Left renal pelvis (tissue), 4 donors: Measurements from ENCODE around the gene CYP2F1. TPM values are rescaled to one million over a fixed set of nuclear protein-coding genes. Genes with fewer than 3 reads are reported as not detected.

Experiments used
- DNase-seq, 4 donors: peaks; one replicate each; pipeline ENCODE4 v3.0.0-alpha.2; 2013; ENCODE audit warnings: low read depth in 4 of 4, low spot score in 3 of 4
- polyA plus RNA-seq, 4 donors: library from polyadenylated mRNA; unstranded; fragments of 120-200 nt; gene quantifications; one replicate each; pipeline ENCODE4 v1.2.1, GENCODE V29; 2013; ENCODE audit not compliant: insufficient read length in 4 of 4

The CYP2F1 gene
- polyA plus RNA-seq, 4 donors, result 0.38 TPM; not detected in 3

DNA sequence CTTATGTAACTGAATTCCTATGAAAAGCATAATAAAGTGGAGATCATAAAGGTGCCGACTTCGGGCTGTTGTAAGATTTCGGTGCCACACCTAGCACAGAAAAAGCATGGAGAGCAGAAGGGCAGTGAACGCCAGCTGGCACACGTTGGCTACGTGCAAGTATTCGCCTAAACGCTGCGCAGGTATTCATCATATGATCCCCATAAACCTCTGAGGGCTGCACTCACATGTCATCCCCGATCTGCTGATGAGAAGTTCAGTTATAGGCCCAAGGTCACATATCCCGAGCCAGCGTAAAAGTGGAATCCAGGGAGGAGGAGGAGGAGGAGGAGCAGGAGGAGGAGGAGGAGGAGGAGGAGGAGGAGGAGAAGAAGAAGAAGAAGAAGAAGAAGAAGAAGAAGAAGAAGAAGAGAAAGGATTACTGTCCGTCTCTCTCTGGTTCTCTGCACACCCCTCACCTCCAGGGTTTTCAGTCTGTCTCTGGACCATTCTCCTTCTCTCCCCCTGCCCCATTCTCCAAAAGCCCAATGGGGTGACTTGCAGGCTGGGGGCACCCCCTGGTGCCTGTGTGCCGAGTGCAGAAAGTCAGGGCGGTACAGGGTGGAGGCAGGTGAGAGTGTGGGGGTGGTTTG is 60.2 kb downstream of the CYP2F1 start:
- no peak for DNase-seq

DNA sequence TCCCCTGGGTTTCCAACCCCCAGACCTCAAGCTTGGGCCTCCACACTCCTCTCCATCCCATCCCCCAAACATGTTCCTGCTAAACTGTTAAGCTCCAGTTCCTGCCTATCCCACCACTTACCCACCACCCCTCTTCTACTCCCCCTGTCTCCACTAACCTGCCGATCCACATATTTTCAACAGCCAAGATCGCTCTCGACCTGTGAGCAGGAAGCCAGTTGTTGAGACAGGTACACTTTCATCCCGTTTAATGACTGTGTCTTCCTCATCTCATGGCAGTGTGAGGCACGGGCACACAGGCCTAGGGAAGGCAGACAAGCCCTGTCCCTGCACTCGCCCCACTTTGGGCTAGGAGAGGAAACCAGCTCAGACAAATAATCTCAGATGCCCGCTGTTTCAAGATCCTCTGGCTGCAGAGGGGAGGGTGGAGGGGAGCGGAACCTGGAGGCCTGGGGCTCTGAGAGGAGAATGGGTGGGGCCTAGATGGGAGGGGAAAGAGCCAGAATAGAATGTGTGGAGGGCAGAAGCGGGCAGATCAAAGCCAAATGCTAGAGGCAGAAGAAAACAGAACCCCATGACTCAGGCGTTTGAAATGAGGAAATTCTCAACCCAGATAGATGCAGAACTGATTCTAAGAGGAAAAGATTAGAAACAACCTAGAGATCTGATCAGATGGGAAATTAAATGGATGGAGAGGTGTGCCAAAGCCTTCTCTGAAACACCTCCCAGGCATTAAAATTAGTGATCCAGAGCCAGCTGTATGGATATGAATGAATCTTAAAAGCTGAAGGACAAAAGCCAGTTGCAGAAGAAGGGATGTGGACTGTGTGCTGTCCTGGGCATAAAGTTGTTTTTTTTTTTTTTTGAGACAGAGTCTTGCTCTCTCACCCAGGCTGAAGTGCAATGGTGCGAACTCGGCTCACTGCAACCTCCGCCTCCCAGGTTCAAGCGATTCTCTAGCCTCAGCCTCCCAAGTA is 61.9 kb downstream of the CYP2F1 start:
- DNase-seq, result no peak

Other genes starting within 250 kb of the CYP2F1 start
- gene CYP2A7, start 232.2 kb upstream of the CYP2F1 start, polyA plus RNA-seq, result under 1 TPM in 1 of 4 donors, not detected in 3; 0.87 TPM
- 1 to 10 TPM in 3 of 4 donors, not detected in 1; 2.1 to 3.5 (median 2.8) TPM for gene CYP2B6, start 123.2 kb upstream of the CYP2F1 start, polyA plus RNA-seq
- not detected for gene CYP2A13, start 26.0 kb upstream of the CYP2F1 start, polyA plus RNA-seq
- under 1 TPM; 0.25 to 0.76 (median 0.46) TPM for gene CYP2S1, start 78.8 kb downstream of the CYP2F1 start, polyA plus RNA-seq
- 10 to 100 TPM; 30.0 to 55.5 (median 35.7) TPM for gene AXL, start 104.8 kb downstream of the CYP2F1 start, polyA plus RNA-seq
- gene HNRNPUL1, start 149.9 kb downstream of the CYP2F1 start, polyA plus RNA-seq, result 100 to 1,000 TPM; 188 to 209 (median 204) TPM
- 10 to 100 TPM; 30.6 to 35.1 (median 33.3) TPM for gene CCDC97, start 195.7 kb downstream of the CYP2F1 start, polyA plus RNA-seq
- 10 to 100 TPM; 24.8 to 38.0 (median 32.2) TPM for gene TGFB1, start 239.5 kb downstream of the CYP2F1 start, polyA plus RNA-seq
- 10 to 100 TPM in 1 of 4 donors, 1 to 10 TPM in 3; 4.7 to 11.0 (median 7.0) TPM for gene B9D2, start 249.7 kb downstream of the CYP2F1 start, polyA plus RNA-seq